H9 (cell line): Measurements from ENCODE around the gene COL4A2. TPM values are rescaled to one million over a fixed set of nuclear protein-coding genes. Genes with fewer than 3 reads are reported as not detected.

Source experiments
- DNase-seq: peaks from one replicate; pipeline ENCODE4 v3.0.0-alpha.2; 2017
- H2AFZ ChIP-seq: one replicate; pipeline ENCODE4 v1.6.1; 2013; ENCODE audit warnings: mild to moderate bottlenecking, low read length, control low read depth, moderate library complexity
- H2AK5ac ChIP-seq: 2 replicates; pipeline ENCODE4 v1.6.1; 2013; ENCODE audit warnings: low read length, control low read depth, mixed read lengths; ENCODE audit not compliant: insufficient read length
- H2BK120ac ChIP-seq: one replicate; pipeline ENCODE4 v1.6.1; 2013; ENCODE audit warnings: low read depth, mild to moderate bottlenecking, low read length, control low read depth, inconsistent platforms; ENCODE audit not compliant: poor library complexity, severe bottlenecking
- H2BK12ac ChIP-seq: 2 replicates; pipeline ENCODE4 v1.6.1; 2013; ENCODE audit warnings: low read length, control low read depth, mixed read lengths, low read depth; ENCODE audit not compliant: insufficient read length
- H2BK15ac ChIP-seq: 2 replicates; pipeline ENCODE4 v1.6.1; 2013; ENCODE audit warnings: low read depth, low read length, control low read depth
- H2BK20ac ChIP-seq: one replicate; pipeline ENCODE4 v1.6.1; 2013; ENCODE audit warnings: low read depth, mild to moderate bottlenecking, low read length, control low read depth, inconsistent platforms; ENCODE audit not compliant: poor library complexity, severe bottlenecking
- H2BK5ac ChIP-seq: 2 replicates; pipeline ENCODE4 v1.6.1; 2013; ENCODE audit warnings: low read length, control low read depth, mixed read lengths; ENCODE audit not compliant: insufficient read length
- H3K14ac ChIP-seq: 2 replicates; pipeline ENCODE4 v1.6.1; 2013; ENCODE audit warnings: low read length, control low read depth; ENCODE audit not compliant: insufficient read depth
- H3K18ac ChIP-seq: 2 replicates; pipeline ENCODE4 v1.6.1; 2013; ENCODE audit warnings: low read depth, mild to moderate bottlenecking, mixed read lengths, low read length, control low read depth; ENCODE audit not compliant: insufficient read length
- H3K23ac ChIP-seq: 2 replicates; pipeline ENCODE4 v1.6.1; 2013; ENCODE audit warnings: low read length, control low read depth, mixed read lengths, low read depth; ENCODE audit not compliant: insufficient read length
- H3K23me2 ChIP-seq: 2 replicates; pipeline ENCODE4 v1.6.1; 2013; ENCODE audit warnings: low read depth, mild to moderate bottlenecking, mixed read lengths, low read length, control low read depth; ENCODE audit not compliant: insufficient read length, poor library complexity, severe bottlenecking
- H3K27ac ChIP-seq: 2 replicates; pipeline ENCODE4 v1.5.1; 2013; ENCODE audit warnings: low read length, control low read depth, mixed read lengths, low read depth; ENCODE audit not compliant: insufficient read length
- H3K27me3 ChIP-seq: 2 replicates; pipeline ENCODE4 v1.6.1; 2013; ENCODE audit warnings: low read length, control low read depth, inconsistent platforms; ENCODE audit not compliant: insufficient read depth
- H3K4ac ChIP-seq: 2 replicates; pipeline ENCODE4 v1.6.1; 2013; ENCODE audit warnings: low read depth, mild to moderate bottlenecking, control low read depth, inconsistent platforms, low read length, moderate library complexity
- H3K4me1 ChIP-seq: 2 replicates; pipeline ENCODE4 v1.6.1; 2013; ENCODE audit warnings: low read length, control low read depth, inconsistent platforms; ENCODE audit not compliant: insufficient read depth
- H3K4me2 ChIP-seq: 2 replicates; pipeline ENCODE4 v1.6.1; 2013; ENCODE audit warnings: low read length, control low read depth, mixed read lengths; ENCODE audit not compliant: insufficient read length, insufficient read depth
- H3K56ac ChIP-seq: 2 replicates; pipeline ENCODE4 v1.6.1; 2013; ENCODE audit warnings: low read depth, mild to moderate bottlenecking, mixed read lengths, low read length, control low read depth; ENCODE audit not compliant: insufficient read length
- H3K79me1 ChIP-seq: 2 replicates; pipeline ENCODE4 v1.6.1; 2013; ENCODE audit warnings: low read depth, mild to moderate bottlenecking, moderate library complexity, low read length, control low read depth, inconsistent platforms; ENCODE audit not compliant: insufficient read depth, poor library complexity, severe bottlenecking
- H3K79me2 ChIP-seq: 2 replicates; pipeline ENCODE4 v1.6.1; 2013; ENCODE audit warnings: low read length, control low read depth, inconsistent platforms; ENCODE audit not compliant: insufficient read depth
- H3K9ac ChIP-seq: 2 replicates; pipeline ENCODE4 v1.6.1; 2013; ENCODE audit warnings: low read length, control low read depth, mixed read lengths; ENCODE audit not compliant: insufficient read length; ENCODE audit errors: extremely low read depth
- H3K9me3 ChIP-seq: one replicate; pipeline ENCODE4 v1.6.1; 2013; ENCODE audit warnings: low read depth, low read length, inconsistent platforms; ENCODE audit not compliant: control insufficient read depth
- H3T11ph ChIP-seq: one replicate; pipeline ENCODE4 v1.6.1; 2013; ENCODE audit warnings: mild to moderate bottlenecking, low read length, control low read depth, inconsistent platforms
- H4K20me1 ChIP-seq: one replicate; pipeline ENCODE4 v1.6.1; 2013; ENCODE audit not compliant: control insufficient read depth, insufficient read length, insufficient read depth
- H4K5ac ChIP-seq: 2 replicates; pipeline ENCODE4 v1.6.1; 2013; ENCODE audit warnings: low read depth, mild to moderate bottlenecking, mixed read lengths, low read length, control low read depth; ENCODE audit not compliant: insufficient read length
- H4K8ac ChIP-seq: replicated peaks from 2 replicates; pipeline ENCODE4 v1.6.1; 2013; ENCODE audit warnings: low read length, control low read depth, mixed read lengths, low read depth; ENCODE audit not compliant: insufficient read length
- H4K91ac ChIP-seq: 2 replicates; pipeline ENCODE4 v1.6.1; 2013; ENCODE audit warnings: low read depth, mild to moderate bottlenecking, moderate library complexity, mixed read lengths, low read length, control low read depth; ENCODE audit not compliant: insufficient read length
- H3K27ac Mint-ChIP-seq, 3 experiments: 2 replicates in 2 of 3; 3 replicates in 1 of 3; pipeline ENCODE4 v1.8.0; 2020 to 2021; ENCODE audit warnings: mixed read lengths in 3 of 3, mild to moderate bottlenecking in 1 of 3, moderate library complexity in 1 of 3
- H3K27me3 Mint-ChIP-seq: 2 replicates; pipeline ENCODE4 v1.8.0; 2021; ENCODE audit warnings: low read depth, mild to moderate bottlenecking, moderate library complexity, mixed read lengths
- H3K36me3 Mint-ChIP-seq, 3 experiments: 2 replicates in 2 of 3; 3 replicates in 1 of 3; pipeline ENCODE4 v1.8.0; 2020 to 2021; ENCODE audit warnings: low read depth in 3 of 3, mixed read lengths in 3 of 3; ENCODE audit not compliant: insufficient read depth in 1 of 3
- H3K4me1 Mint-ChIP-seq, 2 experiments: 2 replicates each; pipeline ENCODE4 v1.8.0; 2020; ENCODE audit warnings: mixed read lengths in 2 of 2
- H3K4me3 Mint-ChIP-seq, 2 experiments: 2 replicates in 1 of 2; 3 replicates in 1 of 2; pipeline ENCODE4 v1.8.0; 2020 to 2021; ENCODE audit warnings: mild to moderate bottlenecking in 2 of 2, mixed read lengths in 2 of 2, moderate library complexity in 1 of 2
- H3K9me3 Mint-ChIP-seq, 2 experiments: 2 replicates in 1 of 2; 3 replicates in 1 of 2; pipeline ENCODE4 v1.8.0; 2020; ENCODE audit warnings: mild to moderate bottlenecking in 2 of 2, mixed read lengths in 2 of 2, moderate library complexity in 1 of 2
- WGBS: extraction: QIAGEN DNeasy Blood & Tissue Kit; methylation state at CpG from one replicate; pipeline ENCODE4 v1.1.7; 2013; ENCODE audit warnings: missing lambda C conversion rate, low lambda C conversion rate, mixed read lengths; ENCODE audit not compliant: insufficient read length; ENCODE audit errors: extremely low coverage; 5-methylcytosine and 5-hydroxymethylcytosine counted together
- total RNA-seq: library from RNA; stranded (reverse); gene quantifications from 2 replicates; pipeline ENCODE4 v1.2.1, GENCODE V29; 2021
- TF ChIP-seq, protein P1 (sequence below): fragments of 200-600 bp; sonication (generic); conservative IDR thresholded peaks from 3 replicates; pipeline ENCODE4 v1.8.0; 2021; ENCODE audit warnings: antibody characterized with exemption, mild to moderate bottlenecking

COL4A2 gene
- total RNA-seq, 1 experiment from 2014 or later, result 76.5 TPM

DNA sequence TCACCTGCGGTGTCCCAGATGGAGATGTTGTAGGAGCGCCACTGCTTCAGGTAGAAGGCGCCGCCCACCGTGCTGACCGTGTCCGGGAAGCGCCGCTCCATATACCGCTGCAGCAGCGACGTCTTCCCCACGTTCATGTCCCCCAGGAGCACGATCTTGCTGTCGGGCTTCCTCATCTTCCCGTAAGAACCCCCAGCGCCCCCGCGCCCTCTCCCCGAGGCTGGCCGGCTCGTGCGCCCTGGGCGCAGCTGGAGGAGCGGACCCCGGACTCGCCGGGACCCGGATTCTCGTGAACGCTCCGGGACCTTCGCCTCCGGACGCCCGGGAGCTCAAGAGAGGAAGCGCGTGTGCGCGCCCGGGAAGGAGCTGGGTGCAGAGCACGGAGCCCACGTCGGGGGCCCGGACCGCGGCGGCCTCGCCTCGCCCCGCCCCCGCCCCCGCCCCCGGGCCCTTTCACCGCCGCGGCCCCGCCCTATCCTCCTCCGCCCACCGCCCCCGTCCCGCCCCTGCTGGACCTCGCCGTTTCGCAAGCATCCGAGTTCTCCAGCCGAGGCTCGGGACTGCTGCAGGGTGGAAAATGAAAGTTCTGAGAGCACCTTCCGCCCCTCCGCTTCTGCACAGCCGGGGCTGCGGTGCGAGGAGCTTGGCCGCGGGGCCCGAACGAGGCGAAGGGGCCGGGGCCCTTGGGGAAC is 254.4 kb downstream of the COL4A2 start, which contains the start of gene RAB20:
Gene RAB20, minus strand, starts transcription at position 379 of the 692 bp plus-strand sequence. Its CDS starts 203 bp downstream, at position 176.
- DNase-seq, result peak; percentile 84

More for the DNA sequence above, 254.4 kb downstream of the COL4A2 start, which contains the start of gene RAB20:
- no peak within 1 kb of the TSS for H3K56ac ChIP-seq
- H3K23ac ChIP-seq, result no peak within 1 kb of the TSS
- H3K4ac ChIP-seq, result no peak within 1 kb of the TSS
- H2BK12ac ChIP-seq, result no peak within 1 kb of the TSS
- H3T11ph ChIP-seq, result no peak within 1 kb of the TSS
- WGBS, result no CpG with 5 or more reads among the region's 79 CpGs
- no peak within 1 kb of the TSS for H2BK5ac ChIP-seq
- peak within 1 kb of the TSS; percentile 70 for H3K14ac ChIP-seq
- no peak within 1 kb of the TSS for H4K8ac ChIP-seq
- peaks cover 15% of the 10 kb centered on the region for H3K27me3 Mint-ChIP-seq
- H3K4me1 Mint-ChIP-seq, result peaks cover 29 to 46% of the 10 kb centered on the region in 2 experiments
- no peaks in the 10 kb centered on the region for H3K9me3 ChIP-seq
- H3K4me2 ChIP-seq, result peak within 1 kb of the TSS; percentile 88
- H2AK5ac ChIP-seq, result no peak within 1 kb of the TSS
- H3K9me3 Mint-ChIP-seq, result peaks cover 3 to 6% of the 10 kb centered on the region in 2 experiments; a peak in 2 of 5 replicates
- H3K18ac ChIP-seq, result peak within 1 kb of the TSS; percentile 33
- H3K79me2 ChIP-seq, result peaks cover 5% of the 10 kb centered on the region; the same call in 1 of the 2 replicates
- H4K20me1 ChIP-seq, result no peaks in the 10 kb centered on the region
- no peak within 1 kb of the TSS for H2BK20ac ChIP-seq
- H3K79me1 ChIP-seq, result no peaks in the 10 kb centered on the region
- H3K4me3 Mint-ChIP-seq, result peak within 1 kb of the TSS; percentile 76 to 94
- no peak within 1 kb of the TSS for H2AFZ ChIP-seq
- H2BK120ac ChIP-seq, result no peak within 1 kb of the TSS
- H4K91ac ChIP-seq, result no peak within 1 kb of the TSS
- H2BK15ac ChIP-seq, result no peak within 1 kb of the TSS
- no peaks in the 10 kb centered on the region; the same call in 1 of the 2 replicates for H3K27me3 ChIP-seq
- H3K27ac Mint-ChIP-seq, result peak within 1 kb of the TSS in 1 of 3 experiments; percentile 57; a peak in 1 of 7 replicates
- H4K5ac ChIP-seq, result no peak within 1 kb of the TSS
- H3K4me1 ChIP-seq, result peaks cover 13% of the 10 kb centered on the region; the same call in 1 of the 2 replicates
- H3K27ac ChIP-seq, result no peak within 1 kb of the TSS
- H3K36me3 Mint-ChIP-seq, result peaks cover 8 to 17% (median 10%) of the 10 kb centered on the region in 3 experiments
- H3K23me2 ChIP-seq, result peaks cover 4% of the 10 kb centered on the region
- H3K9ac ChIP-seq, result peak within 1 kb of the TSS; percentile 64
- TF ChIP-seq, protein P1, sequence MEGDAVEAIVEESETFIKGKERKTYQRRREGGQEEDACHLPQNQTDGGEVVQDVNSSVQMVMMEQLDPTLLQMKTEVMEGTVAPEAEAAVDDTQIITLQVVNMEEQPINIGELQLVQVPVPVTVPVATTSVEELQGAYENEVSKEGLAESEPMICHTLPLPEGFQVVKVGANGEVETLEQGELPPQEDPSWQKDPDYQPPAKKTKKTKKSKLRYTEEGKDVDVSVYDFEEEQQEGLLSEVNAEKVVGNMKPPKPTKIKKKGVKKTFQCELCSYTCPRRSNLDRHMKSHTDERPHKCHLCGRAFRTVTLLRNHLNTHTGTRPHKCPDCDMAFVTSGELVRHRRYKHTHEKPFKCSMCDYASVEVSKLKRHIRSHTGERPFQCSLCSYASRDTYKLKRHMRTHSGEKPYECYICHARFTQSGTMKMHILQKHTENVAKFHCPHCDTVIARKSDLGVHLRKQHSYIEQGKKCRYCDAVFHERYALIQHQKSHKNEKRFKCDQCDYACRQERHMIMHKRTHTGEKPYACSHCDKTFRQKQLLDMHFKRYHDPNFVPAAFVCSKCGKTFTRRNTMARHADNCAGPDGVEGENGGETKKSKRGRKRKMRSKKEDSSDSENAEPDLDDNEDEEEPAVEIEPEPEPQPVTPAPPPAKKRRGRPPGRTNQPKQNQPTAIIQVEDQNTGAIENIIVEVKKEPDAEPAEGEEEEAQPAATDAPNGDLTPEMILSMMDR, result no peak
